SK-N-SH (cell line): Measurements from ENCODE around the gene HDLBP. TPM values are rescaled to one million over a fixed set of nuclear protein-coding genes. Genes with fewer than 3 reads are reported as not detected.
A peak's percentile ranks its signal among the peaks of the same experiment; 100 is the strongest.
"Not testable (repeated sequence)": the region's sequence is repeated elsewhere in the genome, so short reads cannot be mapped to it uniquely, and the experiment has no call there.

Source experiments
- CTCF ChIA-PET: fragments of 300-600, 350-600 bp; formaldehyde crosslinking; extraction: SDS; loops from one replicate; lab custom pipeline; 2021; lab: Yijun Ruan, JAX
- POLR2A ChIA-PET: fragments of 350-600 bp; sonication (Branson Sonifier 250); formaldehyde crosslinking; extraction: SDS; loops from one replicate; lab custom pipeline; 2020; ENCODE audit warnings: antibody characterized with exemption, inconsistent platforms; lab: Yijun Ruan, JAX
- DNase-seq: peaks from one replicate; pipeline ENCODE4 v3.0.0; 2012
- H2AFZ ChIP-seq: fragments of 200-600 bp; sonication (generic); 2 replicates; pipeline ENCODE4 v1.8.1; 2016; ENCODE audit warnings: antibody characterized with exemption, mild to moderate bottlenecking, low read depth
- H3F3A ChIP-seq: fragments of 200-600 bp; sonication (generic); replicated peaks from 2 replicates; pipeline ENCODE3; 2016; ENCODE audit warnings: antibody characterized with exemption, mild to moderate bottlenecking; ENCODE audit not compliant: insufficient read depth
- H3K27ac ChIP-seq, 2 experiments: fragments of 200-500 bp in 1 of 2; fragments of 200-600 bp in 1 of 2; sonication (Bioruptor generic) in 1 of 2; sonication (generic), shearing (Covaris generic) in 1 of 2; 2 replicates each; pipeline versions ENCODE4 v1.5.1 to v1.6.1; 2014 to 2016; ENCODE audit warnings: low read depth in 2 of 2, inconsistent platforms in 1 of 2, low read length in 1 of 2, mild to moderate bottlenecking in 1 of 2, mixed read lengths in 1 of 2
- H3K27me3 ChIP-seq: fragments of 200-600 bp; sonication (generic), shearing (Covaris generic); 2 replicates; pipeline ENCODE4 v1.6.1; 2016; ENCODE audit warnings: mixed run types; ENCODE audit not compliant: insufficient read depth
- H3K36me3 ChIP-seq, 2 experiments: fragments of 200-500 bp in 1 of 2; fragments of 200-600 bp in 1 of 2; sonication (Bioruptor generic) in 1 of 2; sonication (generic) in 1 of 2; replicated peaks in 1 of 2; 2 replicates each; pipeline versions ENCODE3 to v1.5.1; 2014 to 2016; ENCODE audit warnings: low read length in 1 of 2, mild to moderate bottlenecking in 1 of 2; ENCODE audit not compliant: insufficient read depth in 2 of 2, control insufficient read depth in 1 of 2
- H3K4me1 ChIP-seq, 2 experiments: fragments of 200-500 bp in 1 of 2; fragments of 200-600 bp in 1 of 2; sonication (Bioruptor generic) in 1 of 2; sonication (generic), shearing (Covaris generic) in 1 of 2; 2 replicates each; pipeline versions ENCODE4 v1.5.1 to v1.6.1; 2014 to 2016; ENCODE audit warnings: low read depth in 1 of 2, low read length in 1 of 2, mixed run types in 1 of 2; ENCODE audit not compliant: insufficient read depth in 2 of 2, control insufficient read depth in 1 of 2
- H3K4me2 ChIP-seq: fragments of 200-600 bp; sonication (generic), shearing (Covaris generic); 2 replicates; pipeline ENCODE4 v1.6.1; 2017; ENCODE audit warnings: mixed run types
- H3K4me3 ChIP-seq, 2 experiments: fragments of 200-500 bp in 1 of 2; fragments of 200-600 bp in 1 of 2; sonication (Bioruptor generic) in 1 of 2; sonication (generic), shearing (Covaris generic) in 1 of 2; 2 replicates each; pipeline versions ENCODE4 v1.5.1 to v1.8.1; 2014 to 2016; ENCODE audit warnings: low read depth in 2 of 2, inconsistent platforms in 1 of 2, low read length in 1 of 2, mild to moderate bottlenecking in 1 of 2, mixed read lengths in 1 of 2, moderate library complexity in 1 of 2
- H3K79me2 ChIP-seq: fragments of 200-600 bp; sonication (generic); 2 replicates; pipeline ENCODE4 v1.8.1; 2017; ENCODE audit warnings: mild to moderate bottlenecking; ENCODE audit not compliant: insufficient read depth
- H3K9ac ChIP-seq: fragments of 200-600 bp; sonication (generic); 2 replicates; pipeline ENCODE4 v1.6.1; 2017; ENCODE audit warnings: mixed run types
- H3K9me2 ChIP-seq: fragments of 200-600 bp; sonication (generic); 2 replicates; pipeline ENCODE4 v1.6.1; 2017; ENCODE audit warnings: mixed run types
- H3K9me3 ChIP-seq: fragments of 200-600 bp; sonication (generic); 2 replicates; pipeline ENCODE4 v1.6.1; 2017; ENCODE audit warnings: mixed run types, mild to moderate bottlenecking, moderate library complexity
- H4K20me1 ChIP-seq: fragments of 200-600 bp; sonication (generic); 2 replicates; pipeline ENCODE4 v1.6.1; 2017; ENCODE audit warnings: mild to moderate bottlenecking, mixed run types; ENCODE audit not compliant: insufficient read depth
- CHD2 ChIP-seq: fragments of 150-350 bp; IDR thresholded peaks from 2 replicates; pipeline ENCODE4 v1.6.1; 2018; ENCODE audit warnings: low read length; ENCODE audit not compliant: partially characterized antibody
- EP300 ChIP-seq, 2 experiments: IDR thresholded peaks; 2 replicates each; pipeline versions ENCODE4 v1.4.0 to v1.6.1; 2012; ENCODE audit warnings: borderline replicate concordance in 1 of 2, low read depth in 1 of 2, low read length in 1 of 2
- EZH2phosphoT487 ChIP-seq: fragments of 200-600 bp; sonication (generic); IDR thresholded peaks from 2 replicates; pipeline ENCODE4 v1.6.1; 2017; ENCODE audit warnings: low read depth, mixed run types, mild to moderate bottlenecking, antibody characterized with exemption, moderate library complexity, borderline replicate concordance
- FOXM1 ChIP-seq: IDR thresholded peaks from 2 replicates; pipeline ENCODE4 v1.4.0; 2012; ENCODE audit warnings: low read depth, mild to moderate bottlenecking
- GABPA ChIP-seq: IDR thresholded peaks from 2 replicates; pipeline ENCODE4 v1.4.0; 2012; ENCODE audit warnings: low read depth, mild to moderate bottlenecking
- JUND ChIP-seq: IDR thresholded peaks from 2 replicates; pipeline ENCODE4 v1.4.0; 2012
- MXI1 ChIP-seq: IDR thresholded peaks from 2 replicates; pipeline ENCODE4 v1.6.1; 2012; ENCODE audit warnings: mild to moderate bottlenecking, low read depth, low read length, improper control_type of control experiment
- NRF1 ChIP-seq: IDR thresholded peaks from 2 replicates; pipeline ENCODE4 v1.6.1; 2012; ENCODE audit warnings: low read depth, mild to moderate bottlenecking, low read length
- PBX3 ChIP-seq: IDR thresholded peaks from 2 replicates; pipeline ENCODE4; 2012
- POLR2AphosphoS5 ChIP-seq: IDR thresholded peaks from 2 replicates; pipeline ENCODE4 v1.6.1; 2012; ENCODE audit warnings: low read depth, low read length
- REST ChIP-seq: IDR thresholded peaks from 2 replicates; pipeline ENCODE4 v1.6.1; 2012; ENCODE audit warnings: mild to moderate bottlenecking, low read depth, low read length, moderate library complexity
- RFX5 ChIP-seq: IDR thresholded peaks from 2 replicates; pipeline ENCODE4 v1.6.1; 2012; ENCODE audit warnings: mild to moderate bottlenecking, improper control_type of control experiment, low read length
- RXRA ChIP-seq: IDR thresholded peaks from 2 replicates; pipeline ENCODE4 v1.4.0; 2012; ENCODE audit warnings: low read depth, mild to moderate bottlenecking, borderline replicate concordance
- TEAD4 ChIP-seq: IDR thresholded peaks from 2 replicates; pipeline ENCODE4 v1.4.0; 2012; ENCODE audit warnings: mild to moderate bottlenecking, borderline replicate concordance; ENCODE audit not compliant: insufficient read depth
- USF1 ChIP-seq: IDR thresholded peaks from 2 replicates; pipeline ENCODE4 v1.4.0; 2012; ENCODE audit warnings: low read depth, borderline replicate concordance
- YY1 ChIP-seq: IDR thresholded peaks from 2 replicates; pipeline ENCODE4 v1.4.0; 2012; ENCODE audit warnings: low read depth, mild to moderate bottlenecking
- WGBS: methylation state at CpG from one replicate; pipeline ENCODE4 v1.1.6; 2017; ENCODE audit warnings: low lambda C conversion rate; 5-methylcytosine and 5-hydroxymethylcytosine counted together
- polyA plus RNA-seq, 3 experiments: library from polyadenylated mRNA; depleted of rRNA; stranded (reverse); fragments of >200 nt; gene quantifications; 2 replicates each; pipeline ENCODE4 v1.2.3, GENCODE V29; 2012

Gene HDLBP
- polyA plus RNA-seq, 1 of the 3 experiments (the other 2 are of a cell fraction): 263 TPM

GRCh38 chr2:241293378-241293797 is 22.1 kb downstream of the HDLBP start:
- Histone ChIP-seq H4K20me1 (peaks cover 88% of the 10 kb centered on the region), H3K36me3 (peaks cover 7 to 19% of the 10 kb centered on the region in 2 experiments), H3K79me2 (peaks cover 98% of the 10 kb centered on the region)
- not testable (repeated sequence) for H3K27ac ChIP-seq, H3K9me2 ChIP-seq, H3K4me3 ChIP-seq, DNase-seq, H3F3A ChIP-seq, H2AFZ ChIP-seq, H3K4me2 ChIP-seq, H3K9me3 ChIP-seq, H3K27me3 ChIP-seq, H3K9ac ChIP-seq, H3K4me1 ChIP-seq
- POLR2A ChIA-PET: interaction anchor here (0.6 to 1.1 kb wide), 2 partner anchors 9 to 364 kb away, joined by 3 read pairs; no protein-coding TSS in a partner anchor
- 93% methylated on average over 7 of the region's 7 CpGs for WGBS
- CTCF ChIA-PET: interaction anchor here (1.1 to 5.8 kb wide), 4 partner anchors 13 to 455 kb away, joined by 3 to 29 read pairs (median 5); partner anchors contain the start of genes HDLBP and SEPTIN2

- TF ChIP-seq JUND (no peak), GABPA (no peak), EP300 (IDR thresholded peaks at IDR 0.05; ENCODE audit: borderline replicate concordance in 1 of 2, low read depth in 1 of 2, low read length in 1 of 2) (no peak), CHD2 (no peak)
- peak overlapping the region; percentile 6 to 80; a peak in 3 of 4 replicates for H3K27ac ChIP-seq
- H3K27me3 ChIP-seq: no peaks in the 10 kb centered on the region
- no peak overlapping the region for H3K4me3 ChIP-seq
- 52% methylated on average over 6 of the region's 6 CpGs for WGBS
- no peaks in the 10 kb centered on the region for H3K9me2 ChIP-seq
- peaks cover 80% of the 10 kb centered on the region for H4K20me1 ChIP-seq
- peak; percentile 55 for DNase-seq
- H3K36me3 ChIP-seq: peaks cover 3 to 15% of the 10 kb centered on the region in 2 experiments
- no peak overlapping the region for H3K4me2 ChIP-seq
- H3K79me2 ChIP-seq: peaks cover 100% of the 10 kb centered on the region
- no peak overlapping the region for H3K9ac ChIP-seq
- H3K4me1 ChIP-seq: peaks cover 5 to 10% of the 10 kb centered on the region in 2 experiments; a peak in 2 of 4 replicates
- H3F3A ChIP-seq: no peaks in the 10 kb centered on the region
- POLR2A ChIA-PET: interaction anchor here (1.2 to 1.6 kb wide), 2 partner anchors 15 to 23 kb away, joined by 3 to 5 read pairs; partner anchors contain the start of gene HDLBP
- CTCF ChIA-PET: interaction anchor here (1.1 to 5.8 kb wide), 4 partner anchors 10 to 378 kb away, joined by 3 to 29 read pairs (median 6); partner anchors contain the start of genes HDLBP and SEPTIN2
- H3K9me3 ChIP-seq: no peaks in the 10 kb centered on the region
- H2AFZ ChIP-seq: no peak overlapping the region
Measured at GRCh38 chr2:241291977-241292376, 23.5 kb downstream of the HDLBP start.

GRCh38 chr2:241291153-241291552 is 24.3 kb downstream of the HDLBP start:
- CTCF ChIA-PET: interaction anchor here (0.6 to 5.8 kb wide), 5 partner anchors 11 to 377 kb away, joined by 3 to 29 read pairs (median 6); partner anchors contain the start of genes HDLBP and SEPTIN2
- no peak overlapping the region for H3K4me3 ChIP-seq
- H3K27ac ChIP-seq: peak overlapping the region in 1 of 2 experiments; percentile 80; a peak in 2 of 4 replicates
- H2AFZ ChIP-seq: no peak overlapping the region
- peaks cover 0 to 7% of the 10 kb centered on the region in 2 experiments for H3K36me3 ChIP-seq
- H3K9ac ChIP-seq: no peak overlapping the region
- no peaks in the 10 kb centered on the region for H3K27me3 ChIP-seq
- no peaks in the 10 kb centered on the region for H3K9me3 ChIP-seq
- peaks cover 74% of the 10 kb centered on the region for H4K20me1 ChIP-seq
- H3K79me2 ChIP-seq: peaks cover 99% of the 10 kb centered on the region
- POLR2A ChIA-PET: interaction anchor here (0.9 to 1.6 kb wide), 2 partner anchors 24 to 25 kb away, joined by 3 to 5 read pairs; partner anchors contain the start of gene HDLBP
- H3K4me1 ChIP-seq: peaks cover 5 to 10% of the 10 kb centered on the region in 2 experiments; a peak in 2 of 4 replicates
- no peak for DNase-seq
- H3F3A ChIP-seq: no peaks in the 10 kb centered on the region
- no peaks in the 10 kb centered on the region for H3K9me2 ChIP-seq
- WGBS: 97% methylated on average over 6 of the region's 6 CpGs
- H3K4me2 ChIP-seq: no peak overlapping the region
- no peak for TF ChIP-seq POLR2AphosphoS5
- no peak for TF ChIP-seq RXRA
- no peak for TF ChIP-seq TEAD4
- no peak for TF ChIP-seq YY1
- TF ChIP-seq REST: no peak
- TF ChIP-seq JUND: no peak
- TF ChIP-seq EZH2phosphoT487: no peak
- TF ChIP-seq CHD2: no peak
- TF ChIP-seq RFX5: no peak
- TF ChIP-seq PBX3: no peak
- TF ChIP-seq MXI1: no peak
- TF ChIP-seq USF1: no peak
- TF ChIP-seq NRF1: no peak
- TF ChIP-seq FOXM1: no peak
